K562 (cell line): Measurements from ENCODE around the gene TRABD2B. TPM values are rescaled to one million over a fixed set of nuclear protein-coding genes. Genes with fewer than 3 reads are reported as not detected.

Experiments
- ATAC-seq: fragments of 200-7000 bp; cut with Tn5 transposase; 3 replicates; pipeline ENCODE4 v1.9.1; 2020; ENCODE audit warnings: moderate library complexity
- BruUV-seq: library from RNA; stranded (reverse); fragments of 400-500 nt; replicated peaks from 2 replicates; lab custom pipeline; 2021; lab: Mats Ljungman, UMichigan
- CTCF ChIA-PET: fragments of 300-600 bp; formaldehyde crosslinking; extraction: SDS; loops from one replicate; lab custom pipeline; 2021; ENCODE audit warnings: low intra/inter-chr PET ratio; lab: Yijun Ruan, JAX
- POLR2A ChIA-PET: fragments of 300-600, 350-650 bp; sonication (Branson Sonifier 250); formaldehyde crosslinking; extraction: SDS; loops from one replicate; lab custom pipeline; 2021; ENCODE audit warnings: antibody characterized with exemption, inconsistent platforms; lab: Yijun Ruan, JAX
- DNase-seq, 4 experiments: peaks; one replicate each; pipeline versions ENCODE4 v3.0.0 to v3.0.0-alpha.2; 2011 to 2018; ENCODE audit warnings: low spot score in 3 of 4, mixed read lengths in 3 of 4; ENCODE audit errors: extremely low read depth in 1 of 4
- FAIRE-seq: peaks from 2 replicates; lab custom pipeline; 2011; peaks lifted over from hg19 to GRCh38; lab: Jason Lieb, UNC
- H2AFZ ChIP-seq: 2 replicates; pipeline ENCODE4 v1.6.0; 2011; ENCODE audit warnings: low read depth, low read length, control low read depth, inconsistent platforms
- H3K27ac ChIP-seq: fragments of 200-600 bp; 3 replicates; pipeline ENCODE4 v1.8.0; 2011; ENCODE audit warnings: low read depth, mild to moderate bottlenecking, control low read depth, inconsistent platforms, low read length, moderate library complexity, mixed read lengths; ENCODE audit errors: extremely low read depth
- H3K27me3 ChIP-seq, 2 experiments: fragments of 300-600 bp in 1 of 2; 2 replicates in 1 of 2; 3 replicates in 1 of 2; pipeline versions ENCODE4 v1.6.0 to v1.8.0; 2011; ENCODE audit warnings: inconsistent platforms in 2 of 2, low read length in 2 of 2, mild to moderate bottlenecking in 1 of 2, mixed read lengths in 1 of 2, moderate library complexity in 1 of 2; ENCODE audit not compliant: control insufficient read depth in 2 of 2, insufficient read depth in 2 of 2
- H3K36me3 ChIP-seq: fragments of 300-600 bp; 3 replicates; pipeline ENCODE4 v1.8.0; 2011; ENCODE audit warnings: mild to moderate bottlenecking, low read length, inconsistent platforms; ENCODE audit not compliant: control insufficient read depth, insufficient read depth
- H3K4me1 ChIP-seq, 2 experiments: fragments of 200-600 bp in 1 of 2; replicated peaks in 1 of 2; 2 replicates in 1 of 2; 3 replicates in 1 of 2; pipeline versions ENCODE4 v1.5.1 to v1.8.0; 2011; ENCODE audit warnings: inconsistent platforms in 2 of 2, low read length in 2 of 2, mild to moderate bottlenecking in 1 of 2, mixed read lengths in 1 of 2, moderate library complexity in 1 of 2; ENCODE audit not compliant: control insufficient read depth in 2 of 2, insufficient read depth in 2 of 2
- H3K4me2 ChIP-seq: 2 replicates; pipeline ENCODE4 v1.6.1; 2011; ENCODE audit warnings: low read length, control low read depth, inconsistent platforms, mixed read lengths; ENCODE audit not compliant: insufficient read depth
- H3K4me3 ChIP-seq: fragments of 200-600 bp; sonication (generic), shearing (Covaris generic); 2 replicates; pipeline ENCODE4 v1.5.1; 2016; ENCODE audit warnings: control low read depth, inconsistent platforms
- H3K79me2 ChIP-seq: fragments of 200-600 bp; 3 replicates; pipeline ENCODE4 v1.8.0; 2011; ENCODE audit warnings: low read length, inconsistent platforms; ENCODE audit not compliant: control insufficient read depth, insufficient read depth
- H3K9ac ChIP-seq, 2 experiments: 2 replicates each; pipeline versions ENCODE4 v1.6.0 to v1.6.1; 2011; ENCODE audit warnings: low read depth in 2 of 2, low read length in 2 of 2, control low read depth in 1 of 2, inconsistent platforms in 1 of 2, mild to moderate bottlenecking in 1 of 2, mixed read lengths in 1 of 2; ENCODE audit not compliant: insufficient read depth in 1 of 2
- H3K9me1 ChIP-seq: one replicate; pipeline ENCODE4 v1.6.0; 2011; ENCODE audit warnings: inconsistent platforms, mild to moderate bottlenecking, low read length, moderate library complexity; ENCODE audit not compliant: control insufficient read depth, insufficient read depth
- H3K9me3 ChIP-seq: replicated peaks from 2 replicates; pipeline ENCODE4 v1.5.1; 2011; ENCODE audit warnings: low read depth, low read length, inconsistent platforms; ENCODE audit not compliant: control insufficient read depth, insufficient read depth
- H4K20me1 ChIP-seq: replicated peaks from 2 replicates; pipeline ENCODE4 v1.6.1; 2011; ENCODE audit warnings: low read length, inconsistent platforms, mixed read lengths; ENCODE audit not compliant: control insufficient read depth, insufficient read depth
- ARHGAP35 ChIP-seq: fragments of 450-650 bp; IDR thresholded peaks from 2 replicates; pipeline ENCODE4 v1.6.1; 2018; ENCODE audit not compliant: partially characterized antibody
- CBX1 ChIP-seq: sonication (generic); IDR thresholded peaks from 2 replicates; pipeline ENCODE4 v1.6.1; 2016; ENCODE audit warnings: antibody characterized with exemption, low read depth, mild to moderate bottlenecking
- E2F3 ChIP-seq: fragments of 250-450 bp; sonication (Bioruptor Pico); IDR thresholded peaks from 2 replicates; pipeline ENCODE4 v1.4.0; 2020; ENCODE audit warnings: mild to moderate bottlenecking
- GTF2F1 ChIP-seq: IDR thresholded peaks from 2 replicates; pipeline ENCODE4 v1.6.1; 2011; ENCODE audit warnings: low read depth, low read length, improper control_type of control experiment
- ILF3 ChIP-seq: fragments of 450-650 bp; IDR thresholded peaks from 2 replicates; pipeline ENCODE4 v1.6.1; 2018; ENCODE audit warnings: antibody characterized with exemption, mild to moderate bottlenecking, moderate library complexity, borderline replicate concordance
- KLF13 ChIP-seq: fragments of 450-650 bp; IDR thresholded peaks from 2 replicates; pipeline ENCODE4 v1.6.1; 2016; ENCODE audit warnings: missing genetic modification characterization, low read depth, mild to moderate bottlenecking, missing compliant biosample characterization, moderate library complexity, borderline replicate concordance
- PHF21A ChIP-seq: fragments of 450-650 bp; IDR thresholded peaks from 2 replicates; pipeline ENCODE4 v1.6.1; 2017; ENCODE audit warnings: low read depth, borderline replicate concordance
- PURB ChIP-seq: sonication (generic); formaldehyde crosslinking; IDR thresholded peaks from 2 replicates; pipeline ENCODE4 v1.9.0; 2021; ENCODE audit warnings: low read depth, mild to moderate bottlenecking, missing genetic modification reagents
- RHOXF2B ChIP-seq: fragments of 250-450 bp; sonication (Bioruptor Pico); conservative IDR thresholded peaks from 2 replicates; pipeline ENCODE4 v1.5.1; 2021
- TCF3 ChIP-seq: sonication (generic); formaldehyde crosslinking; IDR thresholded peaks from 2 replicates; pipeline ENCODE4 v1.4.0; 2020; ENCODE audit warnings: mild to moderate bottlenecking, missing genetic modification reagents
- TEAD1 ChIP-seq, 2 experiments: fragments of 450-650 bp in 1 of 2; sonication (generic) in 1 of 2; formaldehyde crosslinking; IDR thresholded peaks; 2 replicates each; pipeline versions ENCODE4 v1.4.0 to v1.8.0; 2020 to 2022; ENCODE audit warnings: mild to moderate bottlenecking in 2 of 2, missing genetic modification reagents in 1 of 2
- ZNF584 ChIP-seq: fragments of 200-800 bp; sonication (Bioruptor generic); IDR thresholded peaks from 2 replicates; pipeline ENCODE4 v1.6.1; 2016; ENCODE audit warnings: low read depth, mild to moderate bottlenecking, missing genetic modification characterization, missing compliant biosample characterization
- ZNF668 ChIP-seq: fragments of 250-450 bp; sonication (Bioruptor Pico); IDR thresholded peaks from 2 replicates; pipeline ENCODE4 v1.8.0; 2022; ENCODE audit warnings: mild to moderate bottlenecking, inconsistent platforms
- ZNF707 ChIP-seq: fragments of 250-450 bp; sonication (Bioruptor Pico); conservative IDR thresholded peaks from 2 replicates; pipeline ENCODE4 v1.8.0; 2022; ENCODE audit warnings: inconsistent platforms, mild to moderate bottlenecking, moderate library complexity
- WGBS: fragments of 100-300 bp; shearing (Covaris generic); methylation state at CpG from one replicate; pipeline ENCODE4 v1.1.6; 2016; ENCODE audit warnings: low coverage, mixed read lengths; ENCODE audit not compliant: insufficient coverage; ENCODE audit errors: missing lambda C conversion rate; 5-methylcytosine and 5-hydroxymethylcytosine counted together
- in situ Hi-C: fragments of 300-500 bp; cut with MboI; formaldehyde crosslinking; loops from 4 replicates; pipeline ENCODE4 v1.15.0; 2018; ENCODE audit warnings: inconsistent platforms, mixed read lengths
- intact Hi-C: fragments of 100-400 bp; cut with micrococcal nuclease; formaldehyde crosslinking; loops from 2 replicates; pipeline ENCODE4 v1.14.2; 2022
- polyA plus RNA-seq, 8 experiments: library from polyadenylated mRNA; depleted of rRNA in 4 of 8; stranded (reverse) in 5 of 8; unstranded in 3 of 8; fragments of >200 nt; fragmentation: Nextera tagmentation in 2 of 8; fragmentation: Illumina TruSeq in 1 of 8; extraction: Ambion mirVana in 2 of 8; extraction: Trizol in 1 of 8; gene quantifications; 2 replicates each; pipeline versions ENCODE4 v1.2.1 to v1.2.3, GENCODE V29; 2011 to 2014; ENCODE audit warnings: inconsistent platforms in 1 of 8, missing spikeins in 1 of 8
- total RNA-seq, 7 experiments: library from RNA; depleted of rRNA in 6 of 7; stranded (reverse); fragments of >200 nt in 6 of 7; fragmentation: Illumina TruSeq in 2 of 7; extraction: Trizol in 2 of 7; gene quantifications; 2 replicates each; pipeline versions ENCODE4 v1.2.1 to v1.2.3, GENCODE V29; 2011 to 2021; ENCODE audit warnings: low replicate concordance in 1 of 7
- TF ChIP-seq, protein P1 (sequence below): fragments of 250-450 bp; sonication (Bioruptor Pico); IDR thresholded peaks from 2 replicates; pipeline ENCODE4 v1.6.1; 2021; ENCODE audit warnings: mild to moderate bottlenecking
- TF ChIP-seq, protein P2 (sequence below): fragments of 450-650 bp; formaldehyde crosslinking; IDR thresholded peaks from 2 replicates; pipeline ENCODE4 v1.4.0; 2022; ENCODE audit warnings: missing genetic modification characterization
- TF ChIP-seq, protein P3 (sequence below): sonication (generic); formaldehyde crosslinking; IDR thresholded peaks from 2 replicates; pipeline ENCODE4 v1.8.1; 2022; ENCODE audit warnings: missing genetic modification reagents
- TF ChIP-seq, protein P4 (sequence below): fragments of 450-650 bp; formaldehyde crosslinking; IDR thresholded peaks from 2 replicates; pipeline ENCODE4 v1.4.0; 2020; ENCODE audit warnings: mild to moderate bottlenecking, moderate library complexity

The TRABD2B gene
- total and polyA plus RNA-seq, 9 of the 15 experiments (the other 6 are each of a cell fraction or from before 2014, with no cell fraction given) = not detected

DNA sequence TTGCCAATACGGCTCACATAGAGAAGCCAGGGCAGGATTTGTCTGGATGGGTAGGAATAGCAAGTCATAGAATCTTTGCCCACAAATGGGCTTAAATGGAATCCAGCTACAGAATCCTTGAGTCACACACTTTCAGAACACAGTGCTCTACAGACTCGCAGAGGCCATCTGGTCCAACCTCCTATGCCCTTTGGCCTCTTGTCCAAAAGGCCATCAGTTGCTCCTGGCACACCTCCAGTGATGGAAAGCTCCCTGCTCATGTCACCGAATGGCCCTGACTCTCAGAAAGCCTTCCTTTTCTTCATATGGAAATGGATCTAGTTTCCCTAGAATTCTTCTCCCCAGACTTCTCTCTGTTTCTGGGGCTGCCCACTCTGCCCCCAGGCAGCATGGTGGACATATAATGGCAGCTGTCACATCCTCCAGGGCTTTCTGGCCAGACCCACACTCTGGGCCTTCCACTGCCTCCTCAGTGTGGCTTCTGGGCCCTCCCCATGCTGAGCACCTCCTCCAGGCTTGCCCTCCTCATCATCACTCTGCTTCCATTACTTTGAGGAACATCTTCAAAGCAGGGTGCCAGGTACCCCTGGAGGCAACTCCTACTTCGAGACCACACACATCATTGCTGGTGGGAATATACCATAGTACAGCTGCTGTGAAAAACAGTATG is 33.6 kb upstream of the TRABD2B start:
- no peak for ATAC-seq
- no TSS peak for BruUV-seq

More for the DNA sequence above, 33.6 kb upstream of the TRABD2B start:
- ChIA-PET CTCF (no interaction called here), POLR2A (interaction anchor here (0.9 kb wide), 1 partner anchor 23 kb away, joined by 4 read pairs; no protein-coding TSS in a partner anchor)
- Histone ChIP-seq H3K9me3 (no peaks in the 10 kb centered on the region), H4K20me1 (no peaks in the 10 kb centered on the region; the same call in 1 of the 2 replicates), H2AFZ (no peak overlapping the region), H3K4me3 (no peak overlapping the region), H3K27me3 (peaks cover 0 to 4% of the 10 kb centered on the region in 2 experiments; a peak in 1 of 5 replicates), H3K4me1 (no peaks in the 10 kb centered on the region; a peak in 1 of 5 replicates), H3K4me2 (no peak overlapping the region), H3K9ac (no peak overlapping the region), H3K79me2 (no peaks in the 10 kb centered on the region), H3K27ac (no peak overlapping the region), H3K9me1 (no peaks in the 10 kb centered on the region), H3K36me3 (no peaks in the 10 kb centered on the region)
- TF ChIP-seq, protein P1, sequence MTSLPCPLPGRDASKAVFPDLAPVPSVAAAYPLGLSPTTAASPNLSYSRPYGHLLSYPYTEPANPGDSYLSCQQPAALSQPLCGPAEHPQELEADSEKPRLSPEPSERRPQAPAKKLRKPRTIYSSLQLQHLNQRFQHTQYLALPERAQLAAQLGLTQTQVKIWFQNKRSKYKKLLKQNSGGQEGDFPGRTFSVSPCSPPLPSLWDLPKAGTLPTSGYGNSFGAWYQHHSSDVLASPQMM = no peak
- TF ChIP-seq ZNF707 (CRISPR knock-in tag) (no peak), CBX1 (no peak), TCF3 (no peak), E2F3 (CRISPR knock-in tag) (no peak), ZNF584 (CRISPR knock-in tag) (no peak), ARHGAP35 (no peak), TEAD1 (CRISPR knock-in tag; IDR thresholded peaks at IDR 0.05) (no peak), RHOXF2B (CRISPR knock-in tag) (no peak), ZNF668 (no peak), PURB (no peak), KLF13 (tag) (no peak), ILF3 (no peak), PHF21A (no peak), GTF2F1 (no peak)
- TF ChIP-seq, protein P2, sequence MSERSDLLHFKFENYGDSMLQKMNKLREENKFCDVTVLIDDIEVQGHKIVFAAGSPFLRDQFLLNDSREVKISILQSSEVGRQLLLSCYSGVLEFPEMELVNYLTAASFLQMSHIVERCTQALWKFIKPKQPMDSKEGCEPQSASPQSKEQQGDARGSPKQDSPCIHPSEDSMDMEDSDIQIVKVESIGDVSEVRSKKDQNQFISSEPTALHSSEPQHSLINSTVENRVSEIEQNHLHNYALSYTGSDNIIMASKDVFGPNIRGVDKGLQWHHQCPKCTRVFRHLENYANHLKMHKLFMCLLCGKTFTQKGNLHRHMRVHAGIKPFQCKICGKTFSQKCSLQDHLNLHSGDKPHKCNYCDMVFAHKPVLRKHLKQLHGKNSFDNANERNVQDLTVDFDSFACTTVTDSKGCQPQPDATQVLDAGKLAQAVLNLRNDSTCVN (CRISPR knock-in tag) = no peak
- TF ChIP-seq, protein P3, sequence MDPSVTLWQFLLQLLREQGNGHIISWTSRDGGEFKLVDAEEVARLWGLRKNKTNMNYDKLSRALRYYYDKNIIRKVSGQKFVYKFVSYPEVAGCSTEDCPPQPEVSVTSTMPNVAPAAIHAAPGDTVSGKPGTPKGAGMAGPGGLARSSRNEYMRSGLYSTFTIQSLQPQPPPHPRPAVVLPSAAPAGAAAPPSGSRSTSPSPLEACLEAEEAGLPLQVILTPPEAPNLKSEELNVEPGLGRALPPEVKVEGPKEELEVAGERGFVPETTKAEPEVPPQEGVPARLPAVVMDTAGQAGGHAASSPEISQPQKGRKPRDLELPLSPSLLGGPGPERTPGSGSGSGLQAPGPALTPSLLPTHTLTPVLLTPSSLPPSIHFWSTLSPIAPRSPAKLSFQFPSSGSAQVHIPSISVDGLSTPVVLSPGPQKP = no peak
- TF ChIP-seq, protein P4, sequence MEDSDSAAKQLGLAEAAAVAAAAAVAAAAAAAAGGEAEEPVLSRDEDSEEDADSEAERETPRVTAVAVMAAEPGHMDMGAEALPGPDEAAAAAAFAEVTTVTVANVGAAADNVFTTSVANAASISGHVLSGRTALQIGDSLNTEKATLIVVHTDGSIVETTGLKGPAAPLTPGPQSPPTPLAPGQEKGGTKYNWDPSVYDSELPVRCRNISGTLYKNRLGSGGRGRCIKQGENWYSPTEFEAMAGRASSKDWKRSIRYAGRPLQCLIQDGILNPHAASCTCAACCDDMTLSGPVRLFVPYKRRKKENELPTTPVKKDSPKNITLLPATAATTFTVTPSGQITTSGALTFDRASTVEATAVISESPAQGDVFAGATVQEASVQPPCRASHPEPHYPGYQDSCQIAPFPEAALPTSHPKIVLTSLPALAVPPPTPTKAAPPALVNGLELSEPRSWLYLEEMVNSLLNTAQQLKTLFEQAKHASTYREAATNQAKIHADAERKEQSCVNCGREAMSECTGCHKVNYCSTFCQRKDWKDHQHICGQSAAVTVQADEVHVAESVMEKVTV (CRISPR knock-in tag) = no peak
- in situ Hi-C loops (no loop called here), intact Hi-C loops (no loop called here)
- DNase-seq (no peak), FAIRE-seq (no peak)
- WGBS = 2% methylated on average over 4 of the region's 4 CpGs
